ENCODE results near the gene DNAH14. TPM values are rescaled to one million over a fixed set of nuclear protein-coding genes. Genes with fewer than 3 reads are reported as not detected.

DNAH14 gene
- total RNA-seq, 2 experiments from 2014 or later: 0.27 to 0.34 TPM

DNA sequence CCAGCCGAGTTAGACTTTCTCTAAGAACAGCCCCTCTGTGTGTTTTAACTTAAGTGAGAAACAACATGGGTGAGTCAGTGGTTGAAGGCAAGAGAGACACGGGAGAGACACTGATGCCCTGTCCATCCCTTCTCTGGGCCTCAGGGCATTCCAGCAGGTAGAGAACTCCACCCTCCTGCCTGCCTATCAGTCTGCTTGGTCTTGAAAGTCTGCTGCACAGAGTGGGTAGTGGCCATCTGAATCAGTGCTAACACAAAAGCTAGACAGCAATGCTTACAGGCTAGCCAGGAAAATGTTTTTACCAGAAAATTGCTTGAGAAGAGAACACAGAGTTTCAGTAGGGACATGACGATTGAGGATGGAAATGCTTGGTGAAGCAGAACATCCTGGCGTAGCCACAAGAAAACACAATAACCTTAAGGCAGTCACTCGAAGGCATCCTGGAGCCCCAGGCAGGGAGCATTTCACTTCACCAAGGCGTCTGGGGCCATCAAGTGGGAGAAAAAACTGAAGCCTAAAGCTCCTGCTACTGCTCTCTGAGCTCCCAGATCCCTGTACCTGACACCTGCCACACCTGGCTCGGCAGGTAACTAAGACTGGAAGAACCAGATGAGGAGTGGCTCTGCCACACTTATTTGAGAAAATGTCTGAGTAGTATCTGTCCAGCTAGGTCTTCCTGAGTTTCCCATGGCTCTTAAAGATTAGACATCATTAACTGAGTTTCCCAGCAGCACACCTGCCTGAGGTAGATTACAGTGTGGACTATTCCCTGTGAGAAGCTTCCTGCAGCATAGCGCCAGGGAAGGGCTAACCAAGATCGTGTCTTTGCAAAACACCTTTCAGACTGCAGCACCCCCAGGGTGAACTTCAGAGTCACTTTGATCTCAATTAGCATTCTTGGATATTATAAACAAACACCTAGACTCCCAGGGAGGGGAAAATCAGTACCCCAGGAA is 516.4 kb downstream of the DNAH14 start:
- Mint-ChIP-seq H3K9me3 (no peaks in the 10 kb centered on the region), H3K4me1 (ENCODE audit: low read depth) (peaks cover 64% of the 10 kb centered on the region), H3K4me3 (peak overlapping the region; percentile 71), H3K36me3 (ENCODE audit: low read depth) (no peaks in the 10 kb centered on the region), H3K27me3 (no peaks in the 10 kb centered on the region), H3K27ac (peak overlapping the region; percentile 86)
- intact Hi-C loops (cut with DNase I, micrococcal nuclease): loop anchor here (1.0 to 10.0 kb wide), 4 partner anchors 14 to 739 kb away; partner anchors contain the start of genes ACBD3 (in 1 of the 2) and LBR (in 1 of the 2)
- no peaks in the 10 kb centered on the region for H3K27me3 ChIP-seq (ENCODE audit: control insufficient read depth in 1 of 2, insufficient read depth in 2 of 2, low read length in 2 of 2)
- ChIA-PET POLR2A (interaction anchor here (0.9 to 9.2 kb wide), 14 partner anchors 9 to 638 kb away, joined by 3 to 280 read pairs (median 10); partner anchors contain the start of genes H3-3A, LBR, PYCR2 and SRP9), CTCF (interaction anchor here (1.2 to 1.4 kb wide), 2 partner anchors 21 to 29 kb away, joined by 5 to 7 read pairs; no protein-coding TSS in a partner anchor)
- H3K9me3 ChIP-seq (ENCODE audit: control insufficient read depth in 1 of 2, insufficient read depth in 1 of 2, low read length in 2 of 2): no peaks in the 10 kb centered on the region
- H3K4me3 ChIP-seq (ENCODE audit: low read length): peak overlapping the region; percentile 37
- no peaks in the 10 kb centered on the region for H3K36me3 ChIP-seq (ENCODE audit: insufficient read depth, low read length)
- TF ChIP-seq, protein P1, sequence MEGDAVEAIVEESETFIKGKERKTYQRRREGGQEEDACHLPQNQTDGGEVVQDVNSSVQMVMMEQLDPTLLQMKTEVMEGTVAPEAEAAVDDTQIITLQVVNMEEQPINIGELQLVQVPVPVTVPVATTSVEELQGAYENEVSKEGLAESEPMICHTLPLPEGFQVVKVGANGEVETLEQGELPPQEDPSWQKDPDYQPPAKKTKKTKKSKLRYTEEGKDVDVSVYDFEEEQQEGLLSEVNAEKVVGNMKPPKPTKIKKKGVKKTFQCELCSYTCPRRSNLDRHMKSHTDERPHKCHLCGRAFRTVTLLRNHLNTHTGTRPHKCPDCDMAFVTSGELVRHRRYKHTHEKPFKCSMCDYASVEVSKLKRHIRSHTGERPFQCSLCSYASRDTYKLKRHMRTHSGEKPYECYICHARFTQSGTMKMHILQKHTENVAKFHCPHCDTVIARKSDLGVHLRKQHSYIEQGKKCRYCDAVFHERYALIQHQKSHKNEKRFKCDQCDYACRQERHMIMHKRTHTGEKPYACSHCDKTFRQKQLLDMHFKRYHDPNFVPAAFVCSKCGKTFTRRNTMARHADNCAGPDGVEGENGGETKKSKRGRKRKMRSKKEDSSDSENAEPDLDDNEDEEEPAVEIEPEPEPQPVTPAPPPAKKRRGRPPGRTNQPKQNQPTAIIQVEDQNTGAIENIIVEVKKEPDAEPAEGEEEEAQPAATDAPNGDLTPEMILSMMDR (IDR thresholded peaks at IDR 0.05): no peak
- H3K27ac ChIP-seq (ENCODE audit: low read depth in 1 of 2, low read length in 2 of 2): peak overlapping the region; percentile 57 to 72
- ATAC-seq (ENCODE audit: poor library complexity): peak; percentile 20
- peaks cover 73% of the 10 kb centered on the region for H3K4me1 ChIP-seq (ENCODE audit: insufficient read depth, low read length)
- peak in 3 of 14 experiments; percentile 21 to 52 (median 32) for DNase-seq

DNA sequence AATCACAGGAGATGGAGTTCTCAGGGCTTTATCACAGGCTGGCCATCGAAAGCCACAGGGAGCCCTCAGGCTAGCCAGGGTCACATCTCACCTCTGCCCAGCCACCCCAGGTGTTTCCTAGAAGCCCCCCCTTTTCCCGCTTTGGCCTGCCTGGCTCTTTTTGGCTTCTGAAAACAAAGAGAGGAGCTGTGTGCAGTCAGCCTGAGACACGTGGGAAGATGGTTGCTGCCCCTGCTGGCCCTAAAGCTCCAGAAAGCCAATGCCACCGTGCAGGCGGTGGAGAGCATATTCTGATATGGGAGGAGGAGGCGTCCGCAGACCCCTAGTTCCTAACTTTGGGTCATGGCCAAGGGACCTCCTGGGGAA is 517.1 kb downstream of the DNAH14 start:
- Mint-ChIP-seq H3K27ac (peak overlapping the region; percentile 86), H3K4me3 (no peak overlapping the region), H3K36me3 (ENCODE audit: low read depth) (no peaks in the 10 kb centered on the region), H3K9me3 (no peaks in the 10 kb centered on the region), H3K27me3 (no peaks in the 10 kb centered on the region), H3K4me1 (ENCODE audit: low read depth) (peaks cover 60% of the 10 kb centered on the region)
- Histone ChIP-seq H3K4me1 (ENCODE audit: insufficient read depth, low read length) (peaks cover 69% of the 10 kb centered on the region), H3K36me3 (ENCODE audit: insufficient read depth, low read length) (no peaks in the 10 kb centered on the region), H3K9me3 (ENCODE audit: control insufficient read depth in 1 of 2, insufficient read depth in 1 of 2, low read length in 2 of 2) (no peaks in the 10 kb centered on the region), H3K27me3 (ENCODE audit: control insufficient read depth in 1 of 2, insufficient read depth in 2 of 2, low read length in 2 of 2) (no peaks in the 10 kb centered on the region), H3K4me3 (ENCODE audit: low read length) (no peak overlapping the region), H3K27ac (ENCODE audit: low read depth in 1 of 2, low read length in 2 of 2) (no peak overlapping the region)
- ChIA-PET CTCF (interaction anchor here (1.2 kb wide), 1 partner anchor 28 kb away, joined by 7 read pairs; no protein-coding TSS in a partner anchor), POLR2A (interaction anchor here (4.8 to 9.2 kb wide), 2 partner anchors 20 to 22 kb away, joined by 152 to 280 read pairs; partner anchors contain the start of gene LBR)
- intact Hi-C loops (cut with DNase I, micrococcal nuclease): loop anchor here in 1 of 2 experiments (1.0 to 10.0 kb wide), 2 partner anchors 14 to 738 kb away; partner anchors contain the start of gene ACBD3
- no peak for DNase-seq
- ATAC-seq (ENCODE audit: poor library complexity): no peak
- TF ChIP-seq, protein P1 (IDR thresholded peaks at IDR 0.05): no peak

DNA sequence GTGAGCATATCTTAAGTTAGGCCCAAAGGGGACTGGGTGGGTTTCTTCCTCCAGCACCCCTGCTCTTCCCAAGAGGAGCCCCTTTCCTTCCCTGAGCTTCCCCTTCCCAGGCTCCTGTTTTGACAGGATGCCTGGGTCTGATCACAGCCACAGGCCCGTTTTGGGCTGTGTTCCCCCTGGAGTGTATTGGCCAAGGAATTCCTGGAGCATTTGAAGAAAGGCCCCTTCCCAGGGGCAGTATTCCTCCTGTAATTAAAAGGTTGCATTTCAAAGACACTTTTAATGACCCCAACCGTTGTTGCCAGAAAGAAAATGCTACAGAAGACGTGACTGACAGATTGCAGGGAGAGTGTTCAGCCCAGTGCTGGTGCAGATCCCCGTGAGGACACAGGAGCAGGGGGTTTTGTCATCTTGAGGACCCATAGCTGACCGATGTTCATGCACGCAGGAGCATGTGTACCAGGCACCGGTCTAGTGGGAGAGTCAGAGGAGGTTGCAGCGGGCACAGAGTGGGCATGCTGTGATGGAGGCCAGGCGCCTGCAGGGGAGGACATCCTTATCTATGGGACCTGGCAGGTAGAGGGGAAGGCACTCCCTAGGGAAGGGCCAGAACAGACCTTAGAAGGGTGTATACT is 517.6 kb downstream of the DNAH14 start:
- POLR2A ChIA-PET: interaction anchor here (4.8 to 9.2 kb wide), 2 partner anchors 20 to 21 kb away, joined by 152 to 280 read pairs; partner anchors contain the start of gene LBR
- intact Hi-C loops (cut with DNase I, micrococcal nuclease): loop anchor here in 1 of 2 experiments (1.0 to 10.0 kb wide), 2 partner anchors 13 to 738 kb away; partner anchors contain the start of gene ACBD3
- H3K27ac Mint-ChIP-seq: peak overlapping the region; percentile 51

More for the DNA sequence above, 517.6 kb downstream of the DNAH14 start:
- Mint-ChIP-seq H3K36me3 (ENCODE audit: low read depth) (no peaks in the 10 kb centered on the region), H3K4me3 (no peak overlapping the region), H3K27me3 (no peaks in the 10 kb centered on the region), H3K9me3 (no peaks in the 10 kb centered on the region), H3K4me1 (ENCODE audit: low read depth) (peaks cover 55% of the 10 kb centered on the region)
- ATAC-seq (ENCODE audit: poor library complexity) (no peak), DNase-seq (no peak)
- CTCF ChIA-PET: no interaction called here
- Histone ChIP-seq H3K36me3 (ENCODE audit: insufficient read depth, low read length) (no peaks in the 10 kb centered on the region), H3K27ac (ENCODE audit: low read depth in 1 of 2, low read length in 2 of 2) (no peak overlapping the region), H3K4me3 (ENCODE audit: low read length) (no peak overlapping the region), H3K9me3 (ENCODE audit: control insufficient read depth in 1 of 2, insufficient read depth in 1 of 2, low read length in 2 of 2) (peaks cover 0 to 4% of the 10 kb centered on the region in 2 experiments), H3K27me3 (ENCODE audit: control insufficient read depth in 1 of 2, insufficient read depth in 2 of 2, low read length in 2 of 2) (no peaks in the 10 kb centered on the region), H3K4me1 (ENCODE audit: insufficient read depth, low read length) (peaks cover 64% of the 10 kb centered on the region)
- TF ChIP-seq, protein P1 (IDR thresholded peaks at IDR 0.05): no peak

Measured in CD4-positive, alpha-beta T cell (primary cell).